CD14-positive monocyte (primary cell): Measurements from ENCODE around the gene EVX1. TPM values are rescaled to one million over a fixed set of nuclear protein-coding genes. Genes with fewer than 3 reads are reported as not detected.

Experiments
- DNase-seq, 3 donors: peaks; one replicate each; pipeline ENCODE4 v3.0.0-alpha.2; 2011 to 2022
- H2AFZ ChIP-seq: 2 replicates; pipeline ENCODE4 v1.6.0; 2012; ENCODE audit warnings: mild to moderate bottlenecking, low read depth, low read length, inconsistent platforms; ENCODE audit not compliant: insufficient read depth, poor library complexity, severe bottlenecking
- H3K27ac ChIP-seq, 2 donors: 1 replicate in 1 of 2; 2 replicates in 1 of 2; pipeline ENCODE4 v1.5.1; 2012 to 2013; ENCODE audit warnings: low read length in 2 of 2, control low read depth in 1 of 2, inconsistent platforms in 1 of 2, low read depth in 1 of 2, mild to moderate bottlenecking in 1 of 2
- H3K27me3 ChIP-seq, 2 donors: one replicate each; pipeline versions ENCODE4 v1.6.0 to v1.6.1; 2011 to 2013; ENCODE audit warnings: low read length in 2 of 2; ENCODE audit not compliant: control insufficient read depth in 2 of 2, insufficient read depth in 2 of 2
- H3K36me3 ChIP-seq, 2 donors: replicated peaks in 1 of 2; 1 replicate in 1 of 2; 2 replicates in 1 of 2; pipeline versions ENCODE4 v1.5.1 to v1.6.1; 2012 to 2013; ENCODE audit warnings: low read length in 2 of 2, control low read depth in 1 of 2, inconsistent platforms in 1 of 2, mild to moderate bottlenecking in 1 of 2; ENCODE audit not compliant: insufficient read depth in 2 of 2, control insufficient read depth in 1 of 2
- H3K4me1 ChIP-seq, 2 donors: 1 replicate in 1 of 2; 2 replicates in 1 of 2; pipeline versions ENCODE4 v1.5.1 to v1.6.1; 2012 to 2013; ENCODE audit warnings: low read length in 2 of 2, control low read depth in 1 of 2, inconsistent platforms in 1 of 2, mild to moderate bottlenecking in 1 of 2, moderate library complexity in 1 of 2; ENCODE audit not compliant: insufficient read depth in 2 of 2, control insufficient read depth in 1 of 2
- H3K4me2 ChIP-seq: replicated peaks from 2 replicates; pipeline ENCODE3; 2012; ENCODE audit warnings: low read length, moderate library complexity, mild to moderate bottlenecking; ENCODE audit not compliant: poor library complexity, severe bottlenecking; ENCODE audit errors: extremely low read depth
- H3K4me3 ChIP-seq, 3 experiments: fragments of 200-600 bp in 1 of 3; sonication (generic) in 1 of 3; replicated peaks in 1 of 3; 1 replicate in 2 of 3; 2 replicates in 1 of 3; pipeline ENCODE4 v1.5.1; 2011 to 2013; ENCODE audit warnings: low read length in 3 of 3, mild to moderate bottlenecking in 3 of 3, control low read depth in 2 of 3, low read depth in 2 of 3, inconsistent platforms in 1 of 3, moderate library complexity in 1 of 3
- H3K79me2 ChIP-seq: 2 replicates; pipeline ENCODE4 v1.6.0; 2012; ENCODE audit warnings: mild to moderate bottlenecking, control low read depth, inconsistent platforms, low read length, moderate library complexity; ENCODE audit not compliant: insufficient read depth
- H3K9ac ChIP-seq: 2 replicates; pipeline ENCODE4 v1.6.0; 2017; ENCODE audit warnings: low read length, mild to moderate bottlenecking; ENCODE audit not compliant: insufficient read depth, poor library complexity, severe bottlenecking
- H3K9me3 ChIP-seq, 2 donors: replicated peaks in 1 of 2; 1 replicate in 1 of 2; 2 replicates in 1 of 2; pipeline versions ENCODE4 v1.5.1 to v1.6.1; 2012 to 2013; ENCODE audit warnings: low read length in 2 of 2, control low read depth in 1 of 2; ENCODE audit not compliant: control insufficient read depth in 1 of 2, insufficient read depth in 1 of 2
- H4K20me1 ChIP-seq: 2 replicates; pipeline ENCODE4 v1.6.0; 2012; ENCODE audit warnings: mild to moderate bottlenecking, low read length, control low read depth, moderate library complexity; ENCODE audit not compliant: insufficient read depth
- H3K27ac Mint-ChIP-seq, 7 donors: one replicate each; pipeline ENCODE4 v1.8.0; 2020; ENCODE audit warnings: mild to moderate bottlenecking in 7 of 7, mixed read lengths in 7 of 7, moderate library complexity in 6 of 7, inconsistent platforms in 2 of 7
- H3K27me3 Mint-ChIP-seq, 3 donors: one replicate each; pipeline ENCODE4 v1.8.0; 2021 to 2022; ENCODE audit warnings: low read depth in 3 of 3, mild to moderate bottlenecking in 3 of 3, mixed read lengths in 3 of 3, moderate library complexity in 3 of 3, inconsistent platforms in 1 of 3
- H3K36me3 Mint-ChIP-seq, 2 donors: one replicate each; pipeline ENCODE4 v1.8.0; 2020; ENCODE audit warnings: mixed read lengths in 2 of 2, inconsistent platforms in 1 of 2, mild to moderate bottlenecking in 1 of 2
- H3K4me1 Mint-ChIP-seq: one replicate; pipeline ENCODE4 v1.8.0; 2020; ENCODE audit warnings: mild to moderate bottlenecking, mixed read lengths
- H3K4me3 Mint-ChIP-seq, 2 donors: one replicate each; pipeline ENCODE4 v1.8.0; 2020; ENCODE audit warnings: mild to moderate bottlenecking in 2 of 2, mixed read lengths in 2 of 2, moderate library complexity in 1 of 2
- H3K9me3 Mint-ChIP-seq, 7 donors: one replicate each; pipeline ENCODE4 v1.8.0; 2020 to 2022; ENCODE audit warnings: mixed read lengths in 7 of 7, mild to moderate bottlenecking in 6 of 7, moderate library complexity in 6 of 7, inconsistent platforms in 2 of 7
- WGBS: methylation state at CpG from one replicate; pipeline ENCODE4 v1.1.5; 2013; ENCODE audit warnings: missing lambda C conversion rate; ENCODE audit not compliant: insufficient coverage; 5-methylcytosine and 5-hydroxymethylcytosine counted together
- intact Hi-C, 2 donors: fragments of 100-400 bp; cut with micrococcal nuclease; formaldehyde crosslinking; loops; one replicate each; pipeline versions ENCODE4 v1.15.0 to v1.15.1; 2023
- polyA plus RNA-seq, 3 donors: library from polyadenylated mRNA; depleted of rRNA in 1 of 3; unstranded in 2 of 3; stranded (reverse) in 1 of 3; fragments of 300-500 nt in 2 of 3; fragments of >200 nt in 1 of 3; fragmentation: Illumina TruSeq in 2 of 3; gene quantifications; 1 replicate in 2 of 3; 2 replicates in 1 of 3; pipeline ENCODE4 v1.2.3, GENCODE V29; 2012 to 2021
- TF ChIP-seq, protein P1 (sequence below): fragments of 200-600 bp; IDR thresholded peaks from one replicate; pipeline ENCODE4 v1.8.0; 2022; ENCODE audit warnings: antibody characterized with exemption, mild to moderate bottlenecking

The EVX1 gene
- polyA plus RNA-seq, 3 donors, result not detected

DNA sequence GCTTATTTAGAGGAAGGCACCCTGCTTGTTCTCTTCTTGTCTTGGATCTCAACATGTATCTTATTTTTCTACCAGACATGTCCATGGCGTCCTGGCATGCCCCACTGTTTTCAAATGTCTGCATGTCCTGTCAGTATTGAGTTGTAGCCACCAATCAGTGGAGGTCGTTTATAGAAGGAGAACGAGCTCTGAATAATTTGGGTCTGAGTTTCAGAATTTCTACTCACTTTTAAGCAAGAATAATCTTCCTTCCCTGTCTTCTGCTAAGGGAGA, 39.8 kb upstream of the EVX1 start:
- Histone ChIP-seq H3K4me2 (no peak overlapping the region), H4K20me1 (no peaks in the 10 kb centered on the region), H3K79me2 (no peaks in the 10 kb centered on the region), H3K36me3 (no peaks in the 10 kb centered on the region), H3K27ac (no peak overlapping the region), H3K27me3 (peaks cover 88 to 94% of the 10 kb centered on the region in 2 donors), H3K9me3 (peaks cover 0 to 44% of the 10 kb centered on the region in 2 donors), H3K4me1 (peaks cover 41 to 48% of the 10 kb centered on the region in 2 donors), H3K9ac (no peak overlapping the region), H3K4me3 (no peak overlapping the region), H2AFZ (no peak overlapping the region)
- peaks cover 92 to 96% (median 94%) of the 10 kb centered on the region in 3 donors for H3K27me3 Mint-ChIP-seq
- H3K4me3 Mint-ChIP-seq, result peak overlapping the region in 1 of 2 donors; percentile 89
- peaks cover 0 to 46% (median 28%) of the 10 kb centered on the region in 7 donors for H3K9me3 Mint-ChIP-seq
- WGBS, result no CpG with 5 or more reads among the region's 3 CpGs
- TF ChIP-seq, protein P1, sequence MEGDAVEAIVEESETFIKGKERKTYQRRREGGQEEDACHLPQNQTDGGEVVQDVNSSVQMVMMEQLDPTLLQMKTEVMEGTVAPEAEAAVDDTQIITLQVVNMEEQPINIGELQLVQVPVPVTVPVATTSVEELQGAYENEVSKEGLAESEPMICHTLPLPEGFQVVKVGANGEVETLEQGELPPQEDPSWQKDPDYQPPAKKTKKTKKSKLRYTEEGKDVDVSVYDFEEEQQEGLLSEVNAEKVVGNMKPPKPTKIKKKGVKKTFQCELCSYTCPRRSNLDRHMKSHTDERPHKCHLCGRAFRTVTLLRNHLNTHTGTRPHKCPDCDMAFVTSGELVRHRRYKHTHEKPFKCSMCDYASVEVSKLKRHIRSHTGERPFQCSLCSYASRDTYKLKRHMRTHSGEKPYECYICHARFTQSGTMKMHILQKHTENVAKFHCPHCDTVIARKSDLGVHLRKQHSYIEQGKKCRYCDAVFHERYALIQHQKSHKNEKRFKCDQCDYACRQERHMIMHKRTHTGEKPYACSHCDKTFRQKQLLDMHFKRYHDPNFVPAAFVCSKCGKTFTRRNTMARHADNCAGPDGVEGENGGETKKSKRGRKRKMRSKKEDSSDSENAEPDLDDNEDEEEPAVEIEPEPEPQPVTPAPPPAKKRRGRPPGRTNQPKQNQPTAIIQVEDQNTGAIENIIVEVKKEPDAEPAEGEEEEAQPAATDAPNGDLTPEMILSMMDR, result no peak
- no peak for DNase-seq
- intact Hi-C loops, result loop anchor here (5.0 to 10.0 kb wide), 3 partner anchors 35 to 892 kb away; partner anchors contain the start of genes EVX1 (in 1 of the 2) and HOXA9 (in 1 of the 2)
- H3K27ac Mint-ChIP-seq, result no peak overlapping the region
- peaks cover 63% of the 10 kb centered on the region for H3K4me1 Mint-ChIP-seq
- peaks cover 8 to 25% of the 10 kb centered on the region in 2 donors for H3K36me3 Mint-ChIP-seq

DNA sequence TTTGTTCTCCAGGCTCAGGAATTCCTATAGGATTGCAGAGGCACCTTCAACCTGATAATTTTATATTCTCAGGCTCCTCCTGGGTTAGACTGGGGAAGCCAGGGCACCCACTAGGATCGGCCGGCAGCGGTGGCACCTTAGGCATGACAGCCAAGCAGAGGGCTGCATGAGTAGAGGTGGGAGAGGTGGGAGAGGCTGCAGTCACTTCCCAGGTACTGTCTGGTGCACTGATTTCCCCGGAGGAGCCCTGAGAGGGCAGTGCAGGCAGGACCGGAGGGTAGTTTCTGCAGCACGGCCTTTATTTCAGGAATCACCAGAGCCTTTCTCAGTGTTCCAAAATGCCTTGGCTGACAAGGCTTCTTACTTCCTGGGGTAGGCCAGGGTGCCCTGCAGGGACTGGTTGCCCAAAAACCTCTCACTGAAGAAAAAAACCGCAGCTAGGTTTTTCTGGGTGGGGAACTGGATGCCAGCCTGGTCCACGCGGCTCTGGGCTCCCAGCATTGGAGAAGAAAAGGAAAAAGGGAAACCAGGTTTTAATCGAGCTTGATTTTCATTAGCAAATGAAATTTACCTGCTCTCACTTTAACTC, 39.1 kb upstream of the EVX1 start:
- TF ChIP-seq, protein P1, result no peak
- no peak overlapping the region for H3K4me3 ChIP-seq
- no peak overlapping the region for H3K9ac ChIP-seq
- Mint-ChIP-seq H3K9me3 (peaks cover 0 to 43% (median 28%) of the 10 kb centered on the region in 7 donors), H3K27me3 (peaks cover 92 to 96% (median 94%) of the 10 kb centered on the region in 3 donors), H3K36me3 (peaks cover 8 to 20% of the 10 kb centered on the region in 2 donors), H3K4me3 (peak overlapping the region in 1 of 2 donors; percentile 89), H3K27ac (no peak overlapping the region), H3K4me1 (peaks cover 56% of the 10 kb centered on the region)
- peaks cover 41 to 48% of the 10 kb centered on the region in 2 donors for H3K4me1 ChIP-seq
- H3K9me3 ChIP-seq, result peaks cover 0 to 38% of the 10 kb centered on the region in 2 donors
- H4K20me1 ChIP-seq, result no peaks in the 10 kb centered on the region
- H3K27ac ChIP-seq, result no peak overlapping the region
- intact Hi-C loops, result loop anchor here (5.0 to 10.0 kb wide), 3 partner anchors 36 to 891 kb away; partner anchors contain the start of genes EVX1 (in 1 of the 2) and HOXA9 (in 1 of the 2)
- no peaks in the 10 kb centered on the region for H3K79me2 ChIP-seq
- H3K27me3 ChIP-seq, result peaks cover 88 to 94% of the 10 kb centered on the region in 2 donors
- no peak overlapping the region for H3K4me2 ChIP-seq
- H3K36me3 ChIP-seq, result no peaks in the 10 kb centered on the region
- H2AFZ ChIP-seq, result no peak overlapping the region
- WGBS, result 7% methylated on average over 7 of the region's 10 CpGs
- DNase-seq, result no peak
